ENCODE results near the gene TRIM59.

TRIM59 gene

DNA sequence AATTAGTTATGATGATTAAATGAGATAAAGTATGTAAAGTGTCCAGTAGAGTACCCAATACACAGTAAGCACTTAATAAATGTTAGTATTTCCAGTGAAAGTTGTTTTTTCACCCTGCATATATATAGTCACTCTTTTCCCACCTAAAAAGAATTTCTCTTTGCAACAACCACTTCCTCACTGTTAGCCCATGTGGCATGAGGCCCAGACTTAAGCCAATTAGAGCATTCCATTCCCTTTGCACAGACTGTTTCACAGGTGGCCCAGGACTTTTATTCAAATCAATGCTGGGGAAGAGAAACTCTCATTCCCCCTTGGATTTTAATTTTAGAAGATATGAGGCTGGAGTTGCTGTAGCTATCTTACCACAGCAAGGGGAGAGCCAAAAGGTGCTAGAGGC, 54.3 kb downstream of the TRIM59 start:
- TF ChIP-seq, protein P1, sequence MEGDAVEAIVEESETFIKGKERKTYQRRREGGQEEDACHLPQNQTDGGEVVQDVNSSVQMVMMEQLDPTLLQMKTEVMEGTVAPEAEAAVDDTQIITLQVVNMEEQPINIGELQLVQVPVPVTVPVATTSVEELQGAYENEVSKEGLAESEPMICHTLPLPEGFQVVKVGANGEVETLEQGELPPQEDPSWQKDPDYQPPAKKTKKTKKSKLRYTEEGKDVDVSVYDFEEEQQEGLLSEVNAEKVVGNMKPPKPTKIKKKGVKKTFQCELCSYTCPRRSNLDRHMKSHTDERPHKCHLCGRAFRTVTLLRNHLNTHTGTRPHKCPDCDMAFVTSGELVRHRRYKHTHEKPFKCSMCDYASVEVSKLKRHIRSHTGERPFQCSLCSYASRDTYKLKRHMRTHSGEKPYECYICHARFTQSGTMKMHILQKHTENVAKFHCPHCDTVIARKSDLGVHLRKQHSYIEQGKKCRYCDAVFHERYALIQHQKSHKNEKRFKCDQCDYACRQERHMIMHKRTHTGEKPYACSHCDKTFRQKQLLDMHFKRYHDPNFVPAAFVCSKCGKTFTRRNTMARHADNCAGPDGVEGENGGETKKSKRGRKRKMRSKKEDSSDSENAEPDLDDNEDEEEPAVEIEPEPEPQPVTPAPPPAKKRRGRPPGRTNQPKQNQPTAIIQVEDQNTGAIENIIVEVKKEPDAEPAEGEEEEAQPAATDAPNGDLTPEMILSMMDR (IDR thresholded peaks at IDR 0.05; ENCODE audit: low read depth, low read length, missing control alignments): no peak
- DNase-seq (ENCODE audit: extremely low read depth, low read depth): no peak

DNA sequence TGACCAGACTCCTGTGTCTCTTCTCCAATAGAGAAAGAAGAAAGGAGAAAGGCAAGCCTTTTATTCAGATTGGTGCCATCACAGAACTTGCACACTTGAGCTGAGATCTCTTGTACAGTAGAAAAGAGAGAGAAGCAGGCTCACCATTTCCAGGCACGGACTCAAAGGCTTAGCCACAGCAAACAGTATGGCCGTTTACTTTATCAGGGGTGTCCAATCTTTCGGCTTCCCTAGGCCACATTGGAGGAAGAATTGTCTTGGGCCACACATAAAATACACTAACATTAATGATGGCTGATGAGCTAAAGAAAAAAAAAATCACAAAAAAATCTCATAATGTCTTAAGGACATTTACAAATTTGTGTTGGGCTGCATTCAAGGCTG, 55.6 kb downstream of the TRIM59 start:
- no peak overlapping the region for H3K4me3 ChIP-seq (replicated peaks; ENCODE audit: low read depth, low read length)
- TF ChIP-seq, protein P1 (IDR thresholded peaks at IDR 0.05; ENCODE audit: low read depth, low read length, missing control alignments): no peak
- DNase-seq (ENCODE audit: extremely low read depth, low read depth): no peak

More for the DNA sequence above, 54.3 kb downstream of the TRIM59 start:
- no peak overlapping the region for H3K4me3 ChIP-seq (replicated peaks; ENCODE audit: low read depth, low read length)

DNA sequence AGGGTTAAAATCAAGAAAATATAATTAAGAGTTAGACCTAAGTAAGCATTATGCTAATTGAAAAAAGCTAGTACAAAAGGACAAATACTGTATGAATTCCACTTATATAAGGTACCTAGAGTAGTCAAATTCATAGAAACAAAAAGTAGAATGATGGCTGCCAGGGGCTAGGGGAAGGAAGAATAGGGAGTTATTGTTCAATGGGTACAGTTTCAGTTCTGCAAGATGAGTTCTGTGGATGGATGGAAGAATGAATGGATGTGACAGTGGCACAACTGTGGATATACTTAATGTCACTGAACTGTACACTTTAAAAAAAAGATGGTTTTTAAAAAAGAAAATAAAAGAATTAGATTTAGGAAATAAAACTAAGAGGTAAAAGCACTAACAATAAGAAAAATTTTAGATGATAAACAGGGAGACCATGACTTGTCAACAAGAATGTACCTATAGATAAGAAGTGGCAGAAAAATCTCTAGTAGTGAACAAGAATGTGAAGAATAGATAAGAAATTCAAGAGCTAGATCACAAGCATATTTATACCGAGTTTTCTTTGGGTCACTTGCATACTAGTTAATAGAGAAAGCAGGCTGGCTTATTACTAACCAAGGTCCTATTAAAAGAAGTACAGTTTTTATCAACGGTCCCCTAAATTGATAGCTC, 56.1 kb downstream of the TRIM59 start:
- DNase-seq (ENCODE audit: extremely low read depth, low read depth): no peak
- H3K4me3 ChIP-seq (replicated peaks; ENCODE audit: low read depth, low read length): no peak overlapping the region
- TF ChIP-seq, protein P1 (IDR thresholded peaks at IDR 0.05; ENCODE audit: low read depth, low read length, missing control alignments): no peak

DNA sequence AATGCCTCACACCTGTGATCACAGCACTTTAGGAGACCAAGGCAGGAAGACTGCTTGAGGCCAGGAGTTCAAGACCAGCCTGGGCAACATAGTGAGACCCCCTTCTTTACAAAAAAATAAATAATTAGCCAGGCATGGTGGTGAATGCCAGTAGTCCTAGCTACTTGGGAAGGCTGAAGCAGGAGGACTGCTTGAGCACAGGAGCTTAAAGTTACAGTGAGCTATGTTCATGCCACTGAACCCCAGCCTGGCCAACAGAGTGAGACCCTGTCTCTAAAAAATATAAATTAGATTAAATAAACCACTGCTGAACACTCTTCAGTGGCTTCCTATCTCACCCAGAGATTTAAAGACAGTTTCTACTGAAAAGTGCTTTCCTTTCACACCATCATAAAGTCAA, 56.8 kb downstream of the TRIM59 start:
- no peak overlapping the region for H3K4me3 ChIP-seq (replicated peaks; ENCODE audit: low read depth, low read length)
- no peak for DNase-seq (ENCODE audit: extremely low read depth, low read depth)
- TF ChIP-seq, protein P1 (IDR thresholded peaks at IDR 0.05; ENCODE audit: low read depth, low read length, missing control alignments): no peak

DNA sequence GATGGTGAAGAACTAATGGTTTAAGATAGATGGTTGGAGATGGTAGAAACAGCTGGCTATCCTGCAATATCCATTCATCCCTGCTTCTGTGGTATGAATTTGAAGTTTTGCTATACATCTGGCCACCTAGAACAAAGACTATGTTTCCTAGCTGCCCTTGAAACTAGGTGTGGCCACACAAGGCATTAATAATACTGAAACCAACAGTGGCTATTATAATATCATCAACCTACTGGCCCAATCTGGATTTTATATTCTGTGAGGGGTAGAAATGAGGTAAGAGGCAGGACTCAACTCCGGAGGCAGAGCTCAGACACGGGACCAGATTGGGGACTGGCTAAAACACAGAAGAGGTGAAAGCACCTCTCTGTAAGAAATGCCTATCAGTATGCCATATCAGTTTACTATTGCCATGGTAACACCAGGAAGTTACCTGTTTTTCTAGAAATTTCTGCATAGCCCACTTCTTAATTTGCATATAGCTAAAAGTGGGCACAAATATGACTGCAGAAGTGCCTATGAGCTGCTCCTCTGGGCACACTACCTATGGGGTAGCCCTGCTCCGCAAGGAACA, 58.9 kb downstream of the TRIM59 start:
- TF ChIP-seq, protein P1 (IDR thresholded peaks at IDR 0.05; ENCODE audit: low read depth, low read length, missing control alignments): no peak
- no peak for DNase-seq (ENCODE audit: extremely low read depth, low read depth)

More for the DNA sequence above, 58.9 kb downstream of the TRIM59 start:
- no peak overlapping the region for H3K4me3 ChIP-seq (replicated peaks; ENCODE audit: low read depth, low read length)
